Gastroesophageal sphincter (tissue), 3 donors: ENCODE measurements around the gene CHSY3.

Source experiments
- POLR2AphosphoS5 ChIP-seq: sonication (generic); formaldehyde crosslinking; IDR thresholded peaks from one replicate; pipeline ENCODE4 v1.6.1; 2017; ENCODE audit warnings: antibody characterized with exemption
- TF ChIP-seq, protein P1 (sequence below), 4 experiments: fragments of 200-600 bp in 2 of 4; fragments of 450-650 bp in 2 of 4; sonication (generic) in 1 of 4; IDR thresholded peaks; one replicate each; pipeline ENCODE4 v1.5.1; 2017 to 2019; ENCODE audit warnings: antibody characterized with exemption in 4 of 4, mild to moderate bottlenecking in 2 of 4, moderate library complexity in 2 of 4

GRCh38 chr5:130064484-130064883 lies 160.2 kb downstream of the CHSY3 start:
- TF ChIP-seq, protein P1, sequence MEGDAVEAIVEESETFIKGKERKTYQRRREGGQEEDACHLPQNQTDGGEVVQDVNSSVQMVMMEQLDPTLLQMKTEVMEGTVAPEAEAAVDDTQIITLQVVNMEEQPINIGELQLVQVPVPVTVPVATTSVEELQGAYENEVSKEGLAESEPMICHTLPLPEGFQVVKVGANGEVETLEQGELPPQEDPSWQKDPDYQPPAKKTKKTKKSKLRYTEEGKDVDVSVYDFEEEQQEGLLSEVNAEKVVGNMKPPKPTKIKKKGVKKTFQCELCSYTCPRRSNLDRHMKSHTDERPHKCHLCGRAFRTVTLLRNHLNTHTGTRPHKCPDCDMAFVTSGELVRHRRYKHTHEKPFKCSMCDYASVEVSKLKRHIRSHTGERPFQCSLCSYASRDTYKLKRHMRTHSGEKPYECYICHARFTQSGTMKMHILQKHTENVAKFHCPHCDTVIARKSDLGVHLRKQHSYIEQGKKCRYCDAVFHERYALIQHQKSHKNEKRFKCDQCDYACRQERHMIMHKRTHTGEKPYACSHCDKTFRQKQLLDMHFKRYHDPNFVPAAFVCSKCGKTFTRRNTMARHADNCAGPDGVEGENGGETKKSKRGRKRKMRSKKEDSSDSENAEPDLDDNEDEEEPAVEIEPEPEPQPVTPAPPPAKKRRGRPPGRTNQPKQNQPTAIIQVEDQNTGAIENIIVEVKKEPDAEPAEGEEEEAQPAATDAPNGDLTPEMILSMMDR (IDR thresholded peaks at IDR 0.05), result no peak
- no peak for TF ChIP-seq POLR2AphosphoS5
